Right forelimb (tissue), 1 donor: Measurements from ENCODE around the gene UBTFL1.
A peak's percentile ranks its signal among the peaks of the same experiment; 100 is the strongest.
"Not testable (repeated sequence)": the region's sequence is repeated elsewhere in the genome, so short reads cannot be mapped to it uniquely, and the experiment has no call there.

Source experiments
- DNase-seq: peaks from one replicate; pipeline ENCODE4 v3.0.0-alpha.2; 2018

The UBTFL1 gene, protein sequence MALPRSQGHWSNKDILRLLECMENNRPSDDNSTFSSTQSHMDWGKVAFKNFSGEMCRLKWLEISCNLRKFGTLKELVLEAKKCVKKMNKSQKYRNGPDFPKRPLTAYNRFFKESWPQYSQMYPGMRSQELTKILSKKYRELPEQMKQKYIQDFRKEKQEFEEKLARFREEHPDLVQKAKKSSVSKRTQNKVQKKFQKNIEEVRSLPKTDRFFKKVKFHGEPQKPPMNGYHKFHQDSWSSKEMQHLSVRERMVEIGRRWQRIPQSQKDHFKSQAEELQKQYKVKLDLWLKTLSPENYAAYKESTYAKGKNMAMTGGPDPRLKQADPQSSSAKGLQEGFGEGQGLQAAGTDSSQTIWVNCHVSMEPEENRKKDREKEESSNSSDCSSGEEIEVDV

DNA sequence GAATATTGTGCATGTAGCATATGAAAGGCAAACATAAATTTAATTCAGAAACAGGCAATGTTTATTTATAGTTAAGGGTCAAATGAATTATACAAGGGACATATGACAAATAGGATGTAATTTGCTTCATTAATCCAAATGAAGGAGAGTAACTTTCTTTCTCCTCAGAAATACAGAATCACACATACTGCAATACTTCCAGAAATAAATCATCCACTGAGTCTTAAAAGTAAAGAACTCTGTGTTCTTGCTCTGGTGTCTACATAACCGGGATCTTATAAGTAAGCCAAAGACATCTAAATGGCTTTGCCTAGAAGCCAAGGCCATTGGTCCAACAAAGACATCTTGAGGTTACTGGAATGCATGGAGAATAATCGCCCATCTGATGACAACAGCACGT, at the start of gene UBTFL1:
UBTFL1 (plus strand) TSS at position 301 of the 400 bp plus-strand sequence; CDS start at position 301, 0 bp downstream.
- DNase-seq, result not testable (repeated sequence)

DNA sequence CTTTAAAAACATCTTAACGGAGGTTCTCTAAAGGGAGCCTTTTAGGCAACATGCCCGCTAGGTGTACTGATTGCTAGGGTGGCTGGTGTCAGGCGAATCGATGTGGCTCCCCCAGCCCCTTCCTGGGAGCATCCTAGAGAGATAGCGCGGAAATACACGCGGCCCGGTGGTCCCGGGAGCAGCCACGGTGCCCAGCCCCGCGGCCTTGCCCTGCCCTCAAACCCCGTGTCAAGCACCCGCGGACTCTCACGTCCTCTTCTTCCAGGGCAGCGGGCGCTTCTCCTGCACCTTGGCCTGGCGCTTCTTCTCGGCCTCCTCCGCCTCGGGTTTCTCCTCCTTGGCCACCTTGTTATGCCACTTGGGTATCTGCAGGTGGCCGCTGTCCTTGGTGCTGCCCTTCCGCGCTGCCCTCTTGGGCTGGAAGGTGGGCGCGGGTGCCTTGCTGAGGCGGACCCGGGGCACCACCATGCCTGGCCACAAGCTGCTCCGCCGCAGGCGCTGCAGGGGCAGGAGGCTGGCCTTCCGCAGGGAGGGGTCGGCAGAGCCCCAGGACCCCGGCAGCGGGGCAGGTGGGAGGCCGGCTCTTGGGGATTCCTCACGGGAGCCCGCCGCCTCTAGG, 34.0 kb upstream of the UBTFL1 start:
- DNase-seq, result not testable (repeated sequence)

DNA sequence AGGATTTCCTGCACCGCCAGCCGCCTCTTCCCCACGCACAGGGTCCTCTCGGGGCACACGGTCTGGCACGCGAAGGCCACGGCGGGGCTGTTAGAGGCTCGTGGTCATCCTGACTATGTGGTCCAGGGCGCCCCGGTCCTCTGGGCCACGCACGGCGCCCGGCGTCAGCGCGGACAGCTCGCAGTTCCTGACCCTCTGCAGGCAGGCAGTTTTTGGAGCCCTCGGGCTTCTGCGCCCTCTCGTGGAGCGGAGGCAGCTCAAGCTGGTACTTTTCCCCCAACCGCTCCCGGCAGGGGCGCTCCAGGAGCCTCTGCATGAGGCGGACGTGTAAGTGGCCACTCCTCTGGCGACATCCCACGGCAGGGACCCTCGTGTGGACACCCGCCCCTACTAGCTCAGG, 33.4 kb upstream of the UBTFL1 start:
- not testable (repeated sequence) for DNase-seq

DNA sequence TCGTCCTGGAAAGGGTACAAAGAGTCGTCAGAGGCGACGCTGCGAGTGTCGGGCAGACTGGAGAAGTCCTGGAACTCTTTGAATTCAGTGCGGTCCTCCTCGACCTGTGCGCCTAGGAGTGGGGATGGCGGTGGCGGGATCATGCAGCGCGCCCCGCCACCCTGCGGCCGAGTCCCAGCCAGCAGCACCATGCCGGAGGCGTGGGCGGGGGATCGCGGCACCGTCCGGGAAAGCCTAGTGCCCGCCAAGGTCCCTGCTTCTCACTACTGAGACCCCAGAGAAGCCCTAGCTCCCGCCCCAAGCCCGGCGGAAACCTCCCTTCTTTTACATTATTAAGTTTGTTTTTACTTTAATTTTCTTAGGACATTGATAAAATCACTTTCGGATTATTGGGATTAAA, 32.2 kb upstream of the UBTFL1 start:
- DNase-seq, result not testable (repeated sequence)

DNA sequence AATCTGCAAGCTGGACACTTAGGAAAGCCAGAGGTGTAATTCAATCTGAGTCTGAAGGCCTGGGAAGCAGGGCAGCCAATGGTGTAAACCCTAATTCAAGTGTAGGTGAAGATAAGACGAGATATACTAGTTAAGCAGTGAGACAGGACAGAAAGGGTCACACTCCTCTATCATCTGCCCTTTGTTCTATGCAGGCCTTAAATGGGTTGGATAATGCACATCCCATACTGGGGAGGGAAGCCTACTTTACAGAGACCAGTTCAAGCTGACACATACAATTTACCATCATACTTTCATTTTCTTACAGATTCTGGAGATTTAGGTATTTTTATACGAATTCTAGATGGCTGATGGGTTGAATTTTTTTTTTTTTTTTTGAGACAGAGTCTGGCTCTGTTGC, 3.0 kb downstream of the UBTFL1 start:
- not testable (repeated sequence) for DNase-seq

DNA sequence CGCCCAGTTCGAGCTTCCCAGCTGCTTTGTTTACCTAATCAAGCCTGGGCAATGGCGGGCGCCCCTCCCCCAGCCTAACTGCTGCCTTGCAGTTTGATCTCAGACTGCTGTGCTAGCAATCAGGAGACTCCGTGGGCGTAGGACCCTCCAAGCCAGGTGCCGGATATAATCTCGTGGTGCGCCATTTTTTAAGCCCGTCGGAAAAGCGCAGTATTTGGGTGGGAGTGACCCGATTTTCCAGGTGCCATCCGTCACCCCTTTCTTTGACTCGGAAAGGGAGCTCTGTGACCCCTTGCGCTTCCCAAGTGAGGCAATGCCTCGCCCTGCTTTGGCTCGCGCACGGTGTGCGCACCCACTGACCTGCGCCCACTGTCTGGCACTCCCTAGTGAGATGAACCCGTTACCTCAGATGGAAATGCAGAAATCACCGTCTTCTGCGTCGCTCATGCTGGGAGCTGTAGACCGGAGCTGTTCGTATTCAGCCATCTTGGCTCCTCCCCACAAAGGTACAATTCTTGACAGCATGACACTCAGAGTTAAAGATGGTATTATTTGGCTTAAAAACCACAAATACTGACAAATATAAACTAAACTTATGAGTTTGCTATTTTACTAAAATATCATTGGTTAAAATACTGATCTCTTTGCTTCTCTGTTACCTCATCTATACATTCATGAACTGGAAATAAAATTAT, 9.6 kb downstream of the UBTFL1 start:
- not testable (repeated sequence) for DNase-seq

DNA sequence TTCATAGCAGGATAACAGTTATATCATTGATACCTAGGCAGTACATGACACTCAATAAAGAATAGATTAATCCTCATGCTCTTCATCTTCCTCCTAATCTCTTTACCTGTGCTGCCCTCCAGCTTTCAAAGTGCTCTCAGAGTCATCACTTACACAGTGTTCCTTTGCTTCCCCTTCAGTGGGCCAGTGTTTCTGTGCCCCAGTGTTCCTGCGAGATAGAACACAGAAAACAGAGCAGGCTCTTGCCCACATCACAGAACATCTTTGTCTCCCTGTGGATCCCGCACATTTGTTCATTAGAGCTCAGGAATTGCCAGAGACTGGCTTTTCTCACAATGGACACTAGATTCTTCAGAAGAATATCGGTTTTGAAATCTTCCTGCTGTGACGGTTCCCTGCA, 12.5 kb downstream of the UBTFL1 start:
- not testable (repeated sequence) for DNase-seq

DNA sequence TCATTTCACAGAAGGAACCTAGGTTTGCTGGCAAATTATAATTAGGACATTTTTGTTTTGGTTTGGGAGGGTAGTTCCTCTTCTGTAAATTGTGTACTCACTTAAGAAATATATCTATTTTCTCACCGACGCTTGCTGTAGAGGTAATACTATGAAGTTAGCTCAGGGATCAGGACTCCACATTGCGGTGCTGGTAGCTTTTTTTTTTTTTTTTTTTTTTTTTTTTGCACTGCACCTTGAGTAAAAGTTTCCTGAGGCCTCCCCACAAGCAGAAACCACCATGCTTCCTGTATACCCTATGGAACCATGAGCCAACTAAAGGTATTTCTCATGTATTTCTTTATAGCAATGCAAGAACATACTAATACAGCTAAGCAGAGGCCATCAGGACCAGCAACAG, 14.7 kb downstream of the UBTFL1 start:
- no peak for DNase-seq

DNA sequence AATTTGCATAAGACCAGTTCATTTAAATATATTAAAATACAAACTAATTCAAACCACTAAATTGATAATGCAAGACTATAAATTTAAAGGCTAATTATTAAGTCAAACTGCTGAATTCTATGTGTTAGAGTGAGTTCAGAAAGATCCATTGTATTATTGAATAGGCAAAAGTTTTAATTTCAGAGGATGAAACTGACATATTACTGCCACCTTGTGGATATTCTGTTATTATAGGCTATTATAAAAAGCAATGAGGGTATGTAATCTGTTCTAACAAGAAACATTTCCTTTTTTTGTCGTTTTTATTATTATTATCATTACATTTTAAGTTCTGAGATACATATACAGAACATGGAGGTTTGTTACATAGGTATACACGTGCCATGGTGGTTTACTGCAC, 27.8 kb downstream of the UBTFL1 start:
- no peak for DNase-seq

DNA sequence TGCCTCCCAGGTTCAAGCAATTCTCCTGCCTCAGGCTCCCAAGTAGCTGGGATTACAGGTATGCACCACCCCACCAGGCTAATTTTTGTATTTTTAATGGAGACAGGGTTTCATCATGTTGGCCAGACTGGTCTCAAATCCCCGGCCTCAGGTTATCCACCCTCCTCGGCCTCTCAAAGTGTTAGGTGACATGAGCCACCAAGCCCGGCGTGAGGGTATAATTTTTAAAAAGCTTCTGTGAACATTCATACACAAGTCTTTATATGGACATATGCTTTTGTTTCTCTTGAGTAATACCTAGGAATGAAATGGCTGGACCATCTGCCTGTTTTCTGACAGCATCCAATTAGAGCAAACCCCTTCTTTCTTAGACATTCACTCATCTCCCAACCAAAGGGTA, 34.4 kb downstream of the UBTFL1 start:
- DNase-seq, result no peak

DNA sequence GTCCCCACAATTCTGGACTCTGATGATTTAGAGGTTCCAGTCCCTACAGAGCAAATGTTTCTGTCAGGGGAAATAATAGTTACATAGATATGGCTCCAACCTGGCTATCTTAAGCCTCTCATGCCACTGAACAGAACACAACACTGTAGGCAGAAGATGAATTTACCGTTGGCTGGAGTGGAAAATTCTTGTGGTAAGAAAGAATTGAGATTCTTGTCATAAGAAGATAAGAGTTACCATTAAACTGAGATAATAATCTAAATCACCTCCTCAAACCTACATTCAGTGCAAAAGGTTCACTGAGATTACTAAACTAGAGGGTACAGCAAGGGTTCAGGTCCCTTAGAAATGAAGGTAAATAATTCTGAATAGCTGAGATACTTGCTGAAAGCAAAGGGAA, 38.6 kb downstream of the UBTFL1 start:
- DNase-seq, result no peak

DNA sequence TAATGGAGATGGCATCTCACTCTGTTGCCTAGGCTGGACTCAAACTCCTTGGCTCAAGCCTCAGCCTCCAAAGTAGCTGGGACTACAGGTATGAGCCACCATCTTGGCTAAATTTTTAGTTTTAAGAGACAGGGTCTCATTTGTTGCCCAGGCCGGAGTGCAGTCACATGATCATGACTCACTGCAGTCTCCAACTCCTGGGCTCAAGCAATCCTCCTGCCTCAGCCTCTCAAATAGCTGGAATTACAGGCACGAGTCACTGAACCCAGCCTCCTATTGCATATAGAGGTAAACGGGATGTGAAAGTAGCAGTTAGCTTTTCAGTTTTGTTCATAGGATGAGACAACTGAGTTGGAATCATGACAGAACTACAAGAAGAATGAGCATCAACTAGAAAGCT, 39.2 kb downstream of the UBTFL1 start:
- no peak for DNase-seq

DNA sequence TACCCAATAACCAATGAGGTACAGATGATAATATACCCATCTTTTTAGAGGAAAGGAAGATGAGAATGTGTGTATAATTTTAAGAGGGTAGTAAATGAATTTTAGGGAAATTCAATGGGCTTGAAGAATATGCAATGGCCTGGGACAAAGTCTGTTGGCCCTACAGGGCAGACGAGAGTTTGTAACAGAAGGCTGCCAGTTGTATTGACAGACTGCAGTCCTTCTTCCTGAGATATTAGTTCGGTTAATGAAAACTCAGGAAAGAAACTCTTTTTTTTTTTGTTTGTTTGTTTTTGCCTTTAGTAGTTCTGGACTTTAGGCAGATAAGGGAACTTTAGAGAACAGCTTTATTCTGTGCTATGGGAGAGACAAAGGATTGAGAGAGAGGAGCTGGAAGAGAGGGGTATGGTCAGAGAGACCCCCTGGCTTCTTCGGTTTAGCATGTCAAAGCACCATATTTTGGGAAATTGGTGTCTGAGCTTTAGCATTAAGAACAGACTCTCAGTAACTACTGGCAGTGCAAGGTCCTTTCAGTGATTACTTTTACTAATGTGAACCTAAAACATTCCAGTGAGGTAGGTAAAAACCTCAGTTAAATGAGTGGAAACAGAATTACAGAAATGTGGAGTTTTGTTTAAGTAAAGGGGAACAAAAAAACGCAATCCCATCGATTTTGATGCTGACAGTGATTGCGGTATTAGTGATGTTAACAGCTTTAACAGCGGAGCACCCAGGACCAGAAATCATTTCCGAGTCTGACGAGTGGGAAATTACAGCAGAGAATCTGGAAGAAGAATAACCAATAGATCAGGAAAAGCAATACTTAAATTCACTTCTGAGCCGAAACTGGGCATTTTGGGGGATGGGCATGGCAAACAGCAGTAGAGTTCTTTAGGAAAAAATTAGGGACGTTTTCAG, 48.1 kb downstream of the UBTFL1 start:
- DNase-seq, result no peak

DNA sequence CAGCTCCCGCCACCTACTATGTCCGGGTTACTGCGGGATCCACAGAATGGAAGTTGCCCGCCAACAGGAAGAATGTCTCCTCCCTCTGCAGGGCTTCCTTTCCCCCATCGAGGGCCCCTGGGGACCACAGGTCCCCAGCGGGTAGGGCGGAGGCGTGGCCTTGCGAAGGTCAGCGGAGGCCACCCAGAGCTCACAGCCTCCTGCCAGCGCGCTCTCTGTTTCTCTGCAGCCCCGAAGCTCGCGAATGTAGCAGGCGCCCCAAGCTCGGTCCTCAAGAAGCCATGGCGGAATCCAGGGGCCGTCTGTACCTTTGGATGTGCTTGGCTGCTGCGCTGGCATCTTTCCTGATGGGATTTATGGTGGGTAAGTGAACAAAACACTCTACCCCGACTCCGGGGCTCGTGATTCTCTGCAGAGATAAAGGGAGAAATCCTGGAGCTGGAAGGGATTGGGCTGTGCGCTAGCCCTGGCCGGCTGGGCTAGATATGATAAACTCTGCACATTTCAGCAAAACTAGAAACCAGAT, 48.8 kb downstream of the UBTFL1 start, which contains the start of gene NAALAD2:
NAALAD2 (plus strand) TSS at position 186 of the 526 bp plus-strand sequence; CDS start at position 282, 96 bp downstream.
- peak; percentile 68 for DNase-seq

DNA sequence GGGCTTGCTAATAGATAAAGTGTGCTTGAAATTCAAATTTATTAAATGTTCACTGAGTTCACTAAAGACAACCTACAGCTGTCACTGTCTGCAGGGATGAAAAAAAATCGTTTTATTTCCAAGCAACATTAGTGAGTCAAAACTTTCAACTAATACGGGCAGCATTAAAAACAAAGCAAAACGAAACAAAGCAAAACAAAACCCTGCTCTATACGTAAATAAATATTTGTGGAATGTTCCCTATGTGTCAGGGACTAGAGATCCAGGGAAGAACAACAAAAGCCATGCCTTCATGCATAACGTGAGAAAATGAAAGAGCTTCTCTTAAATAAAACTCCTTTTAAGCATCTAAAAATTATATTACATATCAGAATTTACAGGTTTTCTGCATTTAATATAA, 49.3 kb downstream of the UBTFL1 start:
- no peak for DNase-seq
